GM06990 (cell line): Measurements from ENCODE around the gene TYK2.

Experiments
- DNase-seq: peaks from one replicate; pipeline ENCODE4 v3.0.0-alpha.2; 2011; ENCODE audit not compliant: insufficient read length; ENCODE audit errors: extremely low read depth
- H3K27me3 ChIP-seq: replicated peaks from 2 replicates; pipeline ENCODE4 v1.6.0; 2011; ENCODE audit warnings: low read length; ENCODE audit not compliant: control insufficient read depth, insufficient read depth
- H3K36me3 ChIP-seq: 2 replicates; pipeline ENCODE4 v1.5.1; 2011; ENCODE audit warnings: low read length; ENCODE audit not compliant: control insufficient read depth, insufficient read depth
- H3K4me3 ChIP-seq: replicated peaks from 2 replicates; pipeline ENCODE4 v1.5.1; 2011; ENCODE audit warnings: low read depth, mild to moderate bottlenecking, control low read depth, low read length
- CTCF ChIP-seq: IDR thresholded peaks from 2 replicates; pipeline ENCODE4 v1.5.1; 2011; ENCODE audit warnings: low read length, control low read depth, mild to moderate bottlenecking, inconsistent platforms; ENCODE audit not compliant: insufficient read depth, poor library complexity, severe bottlenecking

Gene TYK2

GRCh38 chr19:10380313-10381102, at the start of gene TYK2:
Gene TYK2, minus strand, starts transcription at chr19:10380572. Its CDS starts 2,166 bp downstream, at chr19:10378406.
- Histone ChIP-seq H3K36me3 (peaks cover 10% of the 10 kb centered on the region), H3K27me3 (no peaks in the 10 kb centered on the region), H3K4me3 (peak within 1 kb of the TSS; percentile 98)
- TF ChIP-seq CTCF = no peak
- peak; percentile 99 for DNase-seq

DNA sequence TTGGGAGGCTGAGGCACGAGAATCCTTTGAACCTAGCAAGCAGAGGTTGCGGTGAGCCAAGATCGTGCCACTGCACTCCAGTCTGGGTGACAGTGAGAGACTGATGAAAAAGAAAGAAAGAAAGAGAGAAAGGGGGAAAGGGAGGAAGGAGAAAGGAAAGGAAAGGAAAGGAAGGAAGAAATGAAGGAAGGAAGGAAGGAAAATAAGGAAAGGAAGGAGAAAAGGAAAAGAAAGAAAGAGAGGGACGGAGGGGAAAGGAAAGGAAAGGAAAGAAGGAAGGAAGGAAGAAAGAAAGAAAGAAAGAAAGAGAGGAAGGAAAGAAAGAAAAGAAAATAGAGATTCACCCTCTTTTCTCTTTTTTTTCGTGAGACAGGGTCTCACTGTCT, 48.6 kb upstream of the TYK2 start:
- Histone ChIP-seq H3K27me3 (no peaks in the 10 kb centered on the region), H3K36me3 (no peaks in the 10 kb centered on the region), H3K4me3 (no peak overlapping the region)
- no peak for DNase-seq
- TF ChIP-seq CTCF = no peak

- TF ChIP-seq CTCF = no peak
- H3K27me3 ChIP-seq = no peaks in the 10 kb centered on the region
- DNase-seq = no peak
- no peaks in the 10 kb centered on the region for H3K36me3 ChIP-seq
- no peak overlapping the region for H3K4me3 ChIP-seq
These were observed 46.8 kb upstream of the TYK2 start for GRCh38 chr19:10427169-10427568.

DNA sequence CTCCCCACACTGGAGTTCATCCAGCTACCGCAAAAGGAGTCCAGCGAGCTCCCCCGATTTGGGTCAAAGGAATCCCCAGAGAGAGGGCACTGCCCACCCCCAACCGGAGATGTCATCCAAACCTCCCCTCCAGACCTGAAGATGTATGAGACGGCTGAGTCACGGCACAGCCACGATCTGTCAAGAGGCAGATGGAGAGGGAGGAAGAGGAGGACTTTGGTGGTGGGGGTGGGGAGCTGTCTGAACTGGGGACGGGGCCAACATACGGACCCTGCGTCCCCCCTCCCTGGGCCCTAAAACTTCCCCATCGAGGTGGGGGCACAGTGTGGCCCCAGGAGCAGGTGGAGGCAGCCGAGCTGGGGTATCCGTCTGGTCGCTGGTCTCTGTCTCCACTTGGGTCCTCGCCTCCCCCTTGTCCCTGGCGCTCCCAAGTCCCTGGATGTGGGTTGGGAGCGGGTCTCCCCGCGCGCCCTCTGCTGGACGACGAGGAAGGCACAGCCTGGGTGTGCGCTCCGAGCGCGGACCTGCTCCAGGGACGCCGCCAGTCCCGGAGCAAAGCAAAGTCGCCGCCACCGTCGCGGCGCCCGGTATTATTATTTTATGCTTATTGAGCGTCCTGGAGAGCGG, 43.8 kb upstream of the TYK2 start:
- Histone ChIP-seq H3K36me3 (no peaks in the 10 kb centered on the region), H3K27me3 (no peaks in the 10 kb centered on the region), H3K4me3 (peak overlapping the region; percentile 48)
- TF ChIP-seq CTCF = peak; percentile 96
- peak; percentile 80 for DNase-seq

DNA sequence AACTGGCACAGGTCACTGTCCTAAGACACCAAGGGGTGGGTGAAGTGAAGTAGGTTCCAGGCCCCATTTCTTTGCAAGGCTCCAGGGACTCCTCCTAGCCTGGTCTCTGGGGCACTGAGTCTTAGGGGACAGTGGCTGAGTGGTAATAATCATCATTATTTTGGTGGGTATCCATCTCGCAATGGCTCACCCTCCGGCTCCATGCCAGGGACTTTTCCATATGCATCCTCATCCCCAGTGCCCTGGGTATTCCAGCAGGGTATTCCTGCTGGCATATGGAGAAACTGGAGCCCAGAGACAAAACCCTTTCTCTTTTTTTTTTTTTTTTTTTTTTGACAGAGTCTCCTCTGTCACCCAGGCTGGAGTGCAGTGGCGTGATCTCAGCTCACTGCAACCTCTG, 42.5 kb upstream of the TYK2 start:
- H3K36me3 ChIP-seq = no peaks in the 10 kb centered on the region
- H3K4me3 ChIP-seq = no peak overlapping the region
- TF ChIP-seq CTCF = no peak
- no peaks in the 10 kb centered on the region for H3K27me3 ChIP-seq
- no peak for DNase-seq
